HG03342 (cell line): ENCODE data around the gene HAUS2.
"Not testable (repeated sequence)": the region's sequence is repeated elsewhere in the genome, so short reads cannot be mapped to it uniquely, and the experiment has no call there.

Experiments used
- ATAC-seq: cut with Tn5 transposase; IDR thresholded peaks from one replicate; pipeline ENCODE4 v1.9.1; 2021; ENCODE audit warnings: mild to moderate bottlenecking, moderate library complexity; ENCODE audit not compliant: unreplicated experiment

Gene HAUS2

GRCh38 chr15:42548249-42549031 lies at the start of gene HAUS2, which contains the start of gene LRRC57:
HAUS2 (plus strand) TSS chr15:42548838; CDS start chr15:42548873, 35 bp downstream.
LRRC57 (minus strand) TSS chr15:42548793; CDS start chr15:42548434, 359 bp downstream.
- ATAC-seq: peak; percentile 70

- ATAC-seq: no peak
These were observed 48.6 kb upstream of the HAUS2 start for GRCh38 chr15:42499858-42500609.

GRCh38 chr15:42502477-42502876 lies 46.2 kb upstream of the HAUS2 start:
- no peak for ATAC-seq

- no peak for ATAC-seq
These were observed 44.8 kb upstream of the HAUS2 start for GRCh38 chr15:42503825-42504224.

- ATAC-seq: peak; percentile 7
These were observed 44.0 kb upstream of the HAUS2 start for GRCh38 chr15:42504631-42505030.

GRCh38 chr15:42507514-42507913 lies 41.1 kb upstream of the HAUS2 start:
- ATAC-seq: no peak

- no peak for ATAC-seq
These were observed 40.4 kb upstream of the HAUS2 start for GRCh38 chr15:42508263-42508690.

- ATAC-seq: no peak
These were observed 38.2 kb upstream of the HAUS2 start for GRCh38 chr15:42510258-42511006.

GRCh38 chr15:42511007-42511391 lies 37.6 kb upstream of the HAUS2 start:
- no peak for ATAC-seq

GRCh38 chr15:42523331-42523730 lies 25.3 kb upstream of the HAUS2 start:
- ATAC-seq: no peak

- no peak for ATAC-seq
These were observed 19.7 kb upstream of the HAUS2 start for GRCh38 chr15:42528970-42529369.

- ATAC-seq: no peak
These were observed 15.4 kb upstream of the HAUS2 start for GRCh38 chr15:42533246-42533645.

GRCh38 chr15:42544853-42545629 lies 3.6 kb upstream of the HAUS2 start:
- no peak for ATAC-seq

- ATAC-seq: no peak
These were observed 755 bp upstream of the HAUS2 start for GRCh38 chr15:42547918-42548248.

GRCh38 chr15:42549032-42549491 lies 424 bp downstream of the HAUS2 start:
- peak; percentile 11 for ATAC-seq

- no peak for ATAC-seq
These were observed 1.2 kb downstream of the HAUS2 start for GRCh38 chr15:42549741-42550392.

GRCh38 chr15:42553554-42553953 lies 4.9 kb downstream of the HAUS2 start:
- ATAC-seq: no peak

GRCh38 chr15:42556550-42557207 lies 8.0 kb downstream of the HAUS2 start:
- ATAC-seq: not testable (repeated sequence)

- no peak for ATAC-seq
These were observed 10.1 kb downstream of the HAUS2 start for GRCh38 chr15:42558739-42559138.
